ENCODE results near the gene NR2E3.

DNA sequence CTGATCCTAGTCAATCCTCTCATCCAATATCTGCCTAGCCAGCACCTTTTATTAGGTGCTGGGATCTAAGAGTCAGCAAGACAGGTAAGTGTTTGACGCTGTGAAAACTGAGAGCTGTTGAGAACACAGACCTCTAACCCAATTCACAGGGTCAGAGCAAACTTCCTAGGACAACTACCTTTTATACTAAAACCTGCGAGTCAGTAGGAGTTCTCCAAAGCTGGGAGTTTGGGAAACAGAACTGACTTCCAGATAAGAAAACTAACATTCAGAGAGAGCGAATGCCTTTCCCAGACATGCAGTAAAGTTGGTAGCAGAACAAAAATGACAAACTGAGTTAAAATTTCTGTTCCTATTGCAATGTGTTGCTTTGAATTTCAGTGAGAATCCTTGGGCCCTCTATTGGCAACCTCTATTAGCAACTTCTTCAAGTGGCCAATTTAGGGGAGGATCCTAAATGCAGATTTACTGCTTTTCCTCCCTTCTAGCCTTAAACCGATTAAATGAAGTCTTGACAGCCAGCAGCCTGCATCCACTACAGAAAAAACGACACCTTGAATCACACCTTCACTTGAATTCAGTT, 11.3 kb downstream of the NR2E3 start:
- TF ChIP-seq, protein P1, sequence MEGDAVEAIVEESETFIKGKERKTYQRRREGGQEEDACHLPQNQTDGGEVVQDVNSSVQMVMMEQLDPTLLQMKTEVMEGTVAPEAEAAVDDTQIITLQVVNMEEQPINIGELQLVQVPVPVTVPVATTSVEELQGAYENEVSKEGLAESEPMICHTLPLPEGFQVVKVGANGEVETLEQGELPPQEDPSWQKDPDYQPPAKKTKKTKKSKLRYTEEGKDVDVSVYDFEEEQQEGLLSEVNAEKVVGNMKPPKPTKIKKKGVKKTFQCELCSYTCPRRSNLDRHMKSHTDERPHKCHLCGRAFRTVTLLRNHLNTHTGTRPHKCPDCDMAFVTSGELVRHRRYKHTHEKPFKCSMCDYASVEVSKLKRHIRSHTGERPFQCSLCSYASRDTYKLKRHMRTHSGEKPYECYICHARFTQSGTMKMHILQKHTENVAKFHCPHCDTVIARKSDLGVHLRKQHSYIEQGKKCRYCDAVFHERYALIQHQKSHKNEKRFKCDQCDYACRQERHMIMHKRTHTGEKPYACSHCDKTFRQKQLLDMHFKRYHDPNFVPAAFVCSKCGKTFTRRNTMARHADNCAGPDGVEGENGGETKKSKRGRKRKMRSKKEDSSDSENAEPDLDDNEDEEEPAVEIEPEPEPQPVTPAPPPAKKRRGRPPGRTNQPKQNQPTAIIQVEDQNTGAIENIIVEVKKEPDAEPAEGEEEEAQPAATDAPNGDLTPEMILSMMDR (conservative IDR thresholded peaks at IDR 0.05): no peak
- TF ChIP-seq ZFX (IDR thresholded peaks at IDR 0.05): no peak
